Sciatic nerve (tissue), 2 donors: ENCODE measurements around the gene ADH1B. TPM values are rescaled to one million over a fixed set of nuclear protein-coding genes. Genes with fewer than 3 reads are reported as not detected.
"Not testable (repeated sequence)": the region's sequence is repeated elsewhere in the genome, so short reads cannot be mapped to it uniquely, and the experiment has no call there.

Experiments used
- ATAC-seq: fragments of 200-7000 bp; cut with Tn5 transposase; one replicate; pipeline ENCODE4 v1.9.1; 2020; ENCODE audit warnings: mild to moderate bottlenecking, moderate library complexity
- DNase-seq: peaks from one replicate; pipeline ENCODE4 v3.0.0-alpha.2; 2020; ENCODE audit warnings: low spot score
- intact Hi-C: fragments of 100-400 bp; cut with DNase I; formaldehyde crosslinking; loops from one replicate; pipeline ENCODE4 v1.14.2; 2022
- total RNA-seq: library from RNA; stranded (reverse); fragmentation: NEBNext Ultra II Directional; extraction: Animal tissue kit (Norgen Biotek cat#: 25700); gene quantifications from one replicate; pipeline ENCODE4 v1.2.1, GENCODE V29; 2021
- donor health status: DM: no; HTN: no; CAD: no.
- donor health status: DM: no; HTN: no; CAD: no.

Gene ADH1B
- total RNA-seq, 1 donor from 2014 or later: 710 TPM

- DNase-seq: no peak
- intact Hi-C loops: no loop called here
- ATAC-seq: peak; percentile 72
Observed at GRCh38 chr4:99330648-99331047, 9.4 kb upstream of the ADH1B start.

GRCh38 chr4:99329876-99330275, 8.7 kb upstream of the ADH1B start:
- ATAC-seq (no peak), DNase-seq (no peak)
- intact Hi-C loops: no loop called here

DNA sequence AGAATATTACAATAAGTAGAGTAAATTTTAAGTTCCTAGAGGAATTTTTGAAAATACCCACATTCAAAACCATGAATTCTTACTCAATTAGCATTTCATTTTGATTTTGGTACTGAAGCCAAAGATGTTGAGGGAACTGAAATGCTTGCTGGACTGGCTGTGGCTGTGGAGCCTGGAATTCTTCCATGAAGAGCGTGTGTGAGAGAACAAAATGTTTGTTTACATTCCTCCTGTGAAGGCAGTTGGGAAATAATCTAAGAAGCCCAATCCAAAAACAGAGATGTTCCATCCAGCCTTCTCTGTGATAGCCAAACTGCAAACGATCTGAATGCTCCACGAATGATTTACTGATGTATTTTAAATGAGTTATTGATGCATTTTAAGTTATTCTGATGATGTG, 3.8 kb upstream of the ADH1B start:
- ATAC-seq: peak; percentile 82
- peak; percentile 77 for DNase-seq
- intact Hi-C loops: no loop called here

GRCh38 chr4:99324361-99324760, 3.2 kb upstream of the ADH1B start:
- intact Hi-C loops: no loop called here
- no peak for ATAC-seq
- DNase-seq: no peak

- no peak for DNase-seq
- ATAC-seq: peak; percentile 89
- intact Hi-C loops: no loop called here
Observed at GRCh38 chr4:99323756-99324155, 2.6 kb upstream of the ADH1B start.

- intact Hi-C loops, DNase-seq, ATAC-seq: not testable (repeated sequence)
Observed at GRCh38 chr4:99317811-99318210, 3.4 kb downstream of the ADH1B start.

GRCh38 chr4:99317354-99317753, 3.8 kb downstream of the ADH1B start:
- intact Hi-C loops: no loop called here
- DNase-seq: no peak
- ATAC-seq: no peak

GRCh38 chr4:99315839-99316238, 5.4 kb downstream of the ADH1B start:
- intact Hi-C loops: no loop called here
- DNase-seq (no peak), ATAC-seq (no peak)

DNA sequence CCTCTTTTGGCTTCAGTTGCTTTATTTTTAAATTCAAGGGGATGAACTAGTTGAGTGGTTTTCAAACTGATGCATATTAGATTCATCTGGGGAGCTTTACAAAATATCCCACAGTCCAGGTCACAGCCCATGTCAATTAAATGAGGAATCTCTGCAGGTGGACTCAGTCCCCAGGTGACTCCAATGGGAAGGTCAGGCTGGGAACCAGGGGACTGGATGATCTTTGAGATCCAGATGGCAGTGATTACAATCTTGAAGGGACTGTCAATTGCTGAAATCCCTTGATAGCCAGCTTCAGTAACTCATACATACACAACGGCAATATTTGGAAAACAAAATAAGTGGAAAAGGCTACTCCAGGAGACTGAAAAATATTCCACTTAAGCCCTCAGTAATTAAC, 7.0 kb downstream of the ADH1B start:
- ATAC-seq (peak; percentile 11), DNase-seq (no peak)
- intact Hi-C loops: no loop called here

GRCh38 chr4:99310389-99310788, 10.8 kb downstream of the ADH1B start:
- ATAC-seq: no peak

DNA sequence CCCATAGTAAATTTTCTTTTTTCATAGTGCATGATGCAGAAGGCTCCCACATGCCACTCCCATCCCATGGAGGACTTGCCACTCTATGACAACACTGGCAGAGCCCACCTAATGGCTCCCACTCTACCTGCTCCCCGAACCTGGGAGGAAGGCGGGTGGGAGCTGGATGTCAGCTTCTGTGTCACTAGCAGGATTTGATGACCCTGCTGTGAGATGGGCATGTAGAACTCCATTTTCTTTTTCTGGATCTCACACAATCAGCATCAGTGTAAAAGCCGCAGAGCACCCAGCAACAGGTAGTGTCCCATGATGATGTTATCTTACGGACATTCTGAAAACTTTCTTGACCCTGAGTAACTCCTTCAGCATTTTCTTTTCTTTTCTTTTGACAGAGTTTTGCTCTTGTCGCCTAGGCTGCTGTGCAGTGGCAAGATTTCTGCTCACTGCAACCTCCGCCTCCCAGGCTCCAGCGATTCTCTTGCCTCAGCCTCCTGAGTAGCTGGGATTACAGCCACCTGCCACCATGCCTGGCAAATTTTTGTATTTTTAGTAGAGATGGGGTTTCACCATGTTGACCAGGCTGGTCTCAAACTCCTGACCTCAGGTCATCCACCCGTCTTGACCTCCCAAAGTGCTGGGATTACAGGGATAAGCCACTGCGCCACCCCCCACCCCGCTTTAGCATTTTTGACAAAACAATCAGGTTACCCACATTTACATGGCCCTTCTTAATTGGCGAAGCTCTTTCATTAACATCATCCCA, 15.4 kb downstream of the ADH1B start:
- DNase-seq (peak; percentile 57), ATAC-seq (peak; percentile 44)
- intact Hi-C loops: no loop called here

More at GRCh38 chr4:99310389-99310788, 10.8 kb downstream of the ADH1B start:
- intact Hi-C loops: no loop called here
- DNase-seq: no peak

DNA sequence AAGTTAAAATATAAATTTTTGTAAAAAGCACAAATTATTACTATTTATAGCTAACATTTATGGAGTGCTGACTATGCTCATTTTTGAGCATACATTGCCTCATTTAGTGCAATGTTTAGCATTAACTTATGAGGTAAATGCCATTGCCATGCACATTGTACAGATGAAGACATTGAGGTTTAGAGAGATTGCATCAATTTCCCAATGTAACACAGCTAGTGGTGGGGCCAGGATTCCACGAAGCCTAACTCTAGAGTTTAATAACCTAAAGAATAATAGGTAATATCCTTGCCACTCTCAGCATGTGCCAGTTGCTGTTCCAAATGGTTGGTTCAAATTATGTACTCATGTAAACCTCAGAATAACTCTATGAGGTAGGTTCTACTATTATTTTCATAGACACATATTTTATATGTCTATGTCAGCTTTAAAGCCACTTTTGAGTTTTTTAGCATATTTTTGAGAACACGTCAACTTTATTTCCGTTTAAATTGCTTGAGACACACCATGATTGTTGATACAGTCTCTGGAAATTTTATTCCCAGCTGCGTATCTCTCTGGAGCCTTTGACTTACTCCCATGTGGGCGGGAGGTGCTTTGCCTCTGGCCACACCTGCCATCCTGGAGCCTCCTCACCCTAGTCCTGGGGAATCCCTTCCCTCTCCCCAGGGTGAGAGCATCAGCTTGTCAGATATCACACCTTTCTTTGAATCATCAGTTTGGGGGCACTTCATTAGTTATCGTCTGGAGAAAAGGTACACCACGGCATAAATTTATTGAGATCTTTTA, 19.6 kb downstream of the ADH1B start:
- no peak for ATAC-seq
- no peak for DNase-seq
- intact Hi-C loops: no loop called here

DNA sequence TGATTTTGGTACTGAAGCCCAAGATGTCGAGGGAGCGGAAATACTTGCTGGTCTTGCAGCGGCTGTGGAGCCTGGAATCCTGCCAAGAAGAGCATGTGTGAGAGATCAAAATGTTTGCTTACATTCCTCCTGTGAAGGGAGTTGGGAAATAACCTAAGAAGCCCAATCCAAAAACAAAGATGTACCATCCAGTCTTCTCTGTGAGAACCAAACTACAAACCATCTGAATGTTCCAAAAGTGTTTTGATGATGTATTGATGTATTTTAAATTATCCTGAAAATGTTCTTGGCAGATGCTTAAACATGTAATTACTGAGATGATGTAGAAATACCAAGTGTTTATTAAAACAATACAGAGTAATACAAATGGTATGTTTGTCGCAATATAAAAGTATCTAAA, 20.3 kb downstream of the ADH1B start:
- intact Hi-C loops: no loop called here
- ATAC-seq: peak; percentile 92
- peak; percentile 91 for DNase-seq

- intact Hi-C loops: no loop called here
- ATAC-seq: no peak
Observed at GRCh38 chr4:99293357-99293756, 27.8 kb downstream of the ADH1B start.

GRCh38 chr4:99290848-99291786, 30.1 kb downstream of the ADH1B start, which contains the start of gene ADH1A:
TSS of gene ADH1A (minus strand) at chr4:99290985. CDS start at chr4:99290914, 71 bp downstream.
- intact Hi-C loops: no loop called here
- DNase-seq (no peak), ATAC-seq (peak; percentile 39)

More at GRCh38 chr4:99293357-99293756, 27.8 kb downstream of the ADH1B start:
- DNase-seq: no peak

- DNase-seq (no peak), ATAC-seq (no peak)
- intact Hi-C loops: no loop called here
Observed at GRCh38 chr4:99285387-99285786, 35.8 kb downstream of the ADH1B start.

GRCh38 chr4:99282731-99283130, 38.5 kb downstream of the ADH1B start:
- no peak for DNase-seq
- no peak for ATAC-seq
- intact Hi-C loops: no loop called here

DNA sequence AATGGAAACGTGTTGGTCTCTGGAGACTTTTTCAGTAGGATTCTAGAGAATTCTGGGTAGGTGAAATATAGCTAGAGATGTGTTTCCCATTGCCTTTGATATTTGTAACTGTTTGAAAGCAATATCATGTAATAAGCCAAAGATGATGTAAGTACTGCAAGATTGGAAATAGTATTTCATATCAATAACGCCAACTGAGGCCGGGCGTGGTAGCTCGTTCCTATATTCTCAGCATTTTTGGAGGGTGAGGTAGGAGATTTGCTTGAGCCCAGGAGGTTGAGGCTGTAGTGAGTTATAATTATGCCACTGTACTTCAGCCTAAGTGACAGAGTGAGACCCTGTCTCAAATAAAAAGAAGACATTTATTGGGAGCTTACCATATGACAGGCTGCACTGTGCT, 39.9 kb downstream of the ADH1B start:
- intact Hi-C loops: no loop called here
- no peak for ATAC-seq
- no peak for DNase-seq

DNA sequence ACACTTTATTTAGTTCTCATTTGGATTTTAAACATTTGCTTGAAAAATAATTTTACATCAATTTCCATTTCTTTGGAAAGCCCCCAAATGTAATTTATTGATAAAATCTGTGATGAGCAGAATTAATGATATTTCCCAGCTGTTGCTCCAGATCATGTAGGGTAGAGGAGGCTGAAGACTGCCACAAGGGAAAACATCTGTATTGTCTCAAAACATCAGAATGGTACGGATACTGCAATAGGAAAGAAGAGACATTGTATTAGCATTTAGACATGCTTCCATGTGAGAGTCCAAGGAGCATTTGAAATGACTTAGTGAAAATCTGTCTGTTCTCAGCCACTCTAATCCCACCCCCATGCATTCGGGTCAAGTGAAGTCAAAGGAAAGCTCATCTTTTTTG, 44.8 kb downstream of the ADH1B start:
- no peak for DNase-seq
- intact Hi-C loops: no loop called here
- no peak for ATAC-seq
